ENCODE results near the gene ZNF628.
"Not testable (repeated sequence)": the region's sequence is repeated elsewhere in the genome, so short reads cannot be mapped to it uniquely, and the experiment has no call there.

The ZNF628 gene

DNA sequence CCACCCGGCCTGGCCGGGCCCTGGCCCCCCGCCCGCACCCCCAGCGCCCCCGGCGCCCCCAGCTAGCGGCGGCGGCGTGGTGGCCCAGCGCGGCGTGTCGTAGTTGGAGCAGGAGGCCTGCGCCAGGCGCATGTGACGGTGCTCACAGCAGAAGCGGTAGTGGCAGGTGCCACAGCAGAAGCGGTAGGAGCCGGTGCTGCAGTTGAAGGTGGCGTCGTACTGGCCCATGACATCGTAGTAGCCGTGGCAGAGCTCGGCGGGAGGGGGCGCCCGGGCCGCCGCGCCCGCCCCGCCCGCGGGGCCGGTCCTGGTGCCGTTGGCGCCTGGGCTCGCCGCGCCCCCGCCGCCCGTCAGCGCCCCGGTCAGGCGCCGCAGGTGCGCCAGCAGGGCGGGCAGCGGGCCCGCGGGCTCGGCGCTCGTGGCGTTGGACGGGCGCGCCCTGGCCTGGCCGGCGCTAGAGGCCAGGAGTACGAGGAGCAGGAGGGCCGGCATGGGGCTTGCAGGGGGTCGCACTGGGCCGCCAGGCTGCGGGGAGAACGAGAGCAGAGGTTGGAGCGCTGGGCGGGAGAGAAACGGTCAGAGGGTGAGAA lies 34.0 kb upstream of the ZNF628 start:
- in situ Hi-C loops (cut with MboI; ENCODE audit: low sequenced_read_pairs, unreplicated experiment): no loop called here
- TF ChIP-seq, protein P1, sequence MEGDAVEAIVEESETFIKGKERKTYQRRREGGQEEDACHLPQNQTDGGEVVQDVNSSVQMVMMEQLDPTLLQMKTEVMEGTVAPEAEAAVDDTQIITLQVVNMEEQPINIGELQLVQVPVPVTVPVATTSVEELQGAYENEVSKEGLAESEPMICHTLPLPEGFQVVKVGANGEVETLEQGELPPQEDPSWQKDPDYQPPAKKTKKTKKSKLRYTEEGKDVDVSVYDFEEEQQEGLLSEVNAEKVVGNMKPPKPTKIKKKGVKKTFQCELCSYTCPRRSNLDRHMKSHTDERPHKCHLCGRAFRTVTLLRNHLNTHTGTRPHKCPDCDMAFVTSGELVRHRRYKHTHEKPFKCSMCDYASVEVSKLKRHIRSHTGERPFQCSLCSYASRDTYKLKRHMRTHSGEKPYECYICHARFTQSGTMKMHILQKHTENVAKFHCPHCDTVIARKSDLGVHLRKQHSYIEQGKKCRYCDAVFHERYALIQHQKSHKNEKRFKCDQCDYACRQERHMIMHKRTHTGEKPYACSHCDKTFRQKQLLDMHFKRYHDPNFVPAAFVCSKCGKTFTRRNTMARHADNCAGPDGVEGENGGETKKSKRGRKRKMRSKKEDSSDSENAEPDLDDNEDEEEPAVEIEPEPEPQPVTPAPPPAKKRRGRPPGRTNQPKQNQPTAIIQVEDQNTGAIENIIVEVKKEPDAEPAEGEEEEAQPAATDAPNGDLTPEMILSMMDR (IDR thresholded peaks at IDR 0.05; ENCODE audit: borderline replicate concordance, control extremely low read depth, extremely low read depth, insufficient read depth, missing control alignments): no peak
- no peak for DNase-seq (ENCODE audit: low spot score)

DNA sequence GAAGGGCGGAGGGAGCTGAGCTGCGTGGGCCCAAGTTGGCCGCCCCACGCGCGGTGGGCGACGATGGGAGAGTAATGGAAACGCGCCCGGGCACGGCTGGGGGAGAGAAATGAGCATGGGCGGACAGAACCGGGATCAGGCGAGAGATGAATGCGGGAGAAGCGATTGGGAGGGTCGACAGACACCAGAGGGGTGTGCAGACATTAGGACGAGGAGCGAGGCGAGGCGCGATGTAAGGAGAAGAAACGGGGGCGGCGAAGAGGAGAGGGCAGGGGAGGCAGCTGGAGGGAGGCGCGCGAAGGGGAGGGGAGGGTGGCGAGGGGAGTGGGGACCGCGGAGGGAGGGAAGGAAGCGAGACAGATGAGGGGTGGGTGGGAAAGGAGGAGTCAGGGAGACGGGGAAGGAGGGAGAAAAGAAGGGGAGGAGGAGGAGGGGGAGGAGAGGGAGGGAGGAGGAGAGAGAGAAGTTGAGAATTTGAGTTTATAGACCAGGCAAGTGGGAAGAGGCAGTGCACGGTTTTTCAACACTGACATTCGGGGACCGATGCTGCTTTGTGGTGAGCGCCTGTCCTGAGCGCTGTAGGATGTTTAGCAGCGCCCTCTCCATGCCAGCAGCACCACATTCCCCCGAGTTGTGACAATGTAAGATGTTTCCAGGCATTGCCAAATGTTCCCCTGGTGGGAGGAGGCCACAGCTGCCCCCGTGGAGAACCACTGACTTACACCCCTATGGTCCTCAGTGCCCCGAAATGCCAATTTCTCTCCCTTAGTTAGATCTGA lies 33.2 kb upstream of the ZNF628 start, which contains the start of gene SHISA7:
SHISA7 (minus strand) TSS at position 256 of the 779 bp plus-strand sequence. CDS start 437 bp downstream, outside the sequence.
- TF ChIP-seq, protein P1 (IDR thresholded peaks at IDR 0.05; ENCODE audit: borderline replicate concordance, control extremely low read depth, extremely low read depth, insufficient read depth, missing control alignments): no peak
- in situ Hi-C loops (cut with MboI; ENCODE audit: low sequenced_read_pairs, unreplicated experiment): no loop called here
- DNase-seq (ENCODE audit: low spot score): no peak

DNA sequence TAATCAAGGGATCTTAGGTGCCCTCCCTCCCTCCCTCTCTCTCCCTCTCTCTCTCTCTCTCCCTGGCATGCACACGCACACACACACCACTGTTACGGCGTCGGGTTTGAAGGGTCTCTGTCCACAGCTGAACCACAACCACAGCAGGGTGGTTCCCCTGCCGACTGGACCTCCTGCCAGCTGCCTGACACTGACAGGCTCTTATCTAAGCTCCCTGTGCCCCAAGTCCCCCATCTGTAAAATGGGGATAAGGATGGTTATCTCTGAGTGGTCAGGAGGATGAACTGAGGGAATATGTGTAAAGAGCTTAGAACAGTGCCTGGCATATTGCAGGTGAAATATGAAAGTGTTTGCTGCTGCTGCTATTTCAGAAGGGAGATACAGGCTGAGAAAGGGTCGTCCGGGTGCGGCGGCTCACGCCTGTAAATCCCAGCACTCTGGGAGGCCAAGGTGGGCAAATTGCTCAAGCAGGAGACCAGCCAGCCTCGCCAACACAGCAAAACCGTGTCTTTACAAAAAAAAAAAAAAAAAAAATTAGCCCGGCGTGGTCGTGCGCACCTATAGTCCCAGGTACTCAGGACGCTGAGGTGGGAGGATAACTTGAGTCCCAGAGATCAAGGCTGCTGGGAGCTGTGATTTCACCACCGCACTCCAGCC lies 32.5 kb upstream of the ZNF628 start:
- TF ChIP-seq, protein P1 (IDR thresholded peaks at IDR 0.05; ENCODE audit: borderline replicate concordance, control extremely low read depth, extremely low read depth, insufficient read depth, missing control alignments): no peak
- in situ Hi-C loops (cut with MboI; ENCODE audit: low sequenced_read_pairs, unreplicated experiment): no loop called here
- DNase-seq (ENCODE audit: low spot score): no peak

DNA sequence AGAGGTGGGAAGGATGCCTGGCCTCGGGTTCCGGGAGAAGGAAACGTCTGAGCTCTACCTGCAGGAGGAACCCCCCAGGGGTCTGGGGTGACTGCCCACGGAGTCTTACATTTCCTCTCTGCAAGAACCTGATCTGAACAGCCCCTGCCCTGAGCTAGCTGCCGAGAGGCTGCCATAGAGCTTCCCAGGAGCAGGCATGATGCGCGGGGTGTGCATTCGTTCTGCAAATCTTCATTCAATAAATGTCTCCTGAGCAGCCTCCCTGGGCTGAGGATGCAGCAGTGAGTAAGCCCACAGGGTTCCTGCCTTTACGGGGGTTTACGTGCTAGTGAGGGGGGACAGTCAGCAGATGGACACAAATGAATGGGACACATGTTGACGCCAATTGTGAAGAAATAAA lies 31.8 kb upstream of the ZNF628 start:
- in situ Hi-C loops (cut with MboI; ENCODE audit: low sequenced_read_pairs, unreplicated experiment): no loop called here

DNA sequence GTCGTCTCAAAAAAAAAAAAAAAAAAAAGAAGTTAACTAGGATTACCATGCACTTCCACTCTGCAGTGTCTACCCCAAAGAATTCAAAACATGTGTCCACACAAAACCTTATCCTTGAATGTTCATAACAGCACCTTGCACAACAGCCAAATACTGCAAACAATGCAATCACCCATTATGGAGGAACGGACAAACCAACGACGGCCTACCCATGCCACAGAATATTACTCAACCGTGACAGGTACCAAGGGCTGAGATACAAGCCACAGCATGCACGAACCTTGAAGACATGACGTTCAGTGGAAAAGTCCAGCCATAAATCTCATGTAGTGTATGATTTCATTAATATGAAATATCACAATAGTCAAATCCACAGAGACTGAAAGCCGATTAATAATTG lies 30.4 kb upstream of the ZNF628 start:
- in situ Hi-C loops (cut with MboI; ENCODE audit: low sequenced_read_pairs, unreplicated experiment): no loop called here
- TF ChIP-seq, protein P1 (IDR thresholded peaks at IDR 0.05; ENCODE audit: borderline replicate concordance, control extremely low read depth, extremely low read depth, insufficient read depth, missing control alignments): no peak
- no peak for DNase-seq (ENCODE audit: low spot score)

More for the DNA sequence above, 31.8 kb upstream of the ZNF628 start:
- no peak for DNase-seq (ENCODE audit: low spot score)
- TF ChIP-seq, protein P1 (IDR thresholded peaks at IDR 0.05; ENCODE audit: borderline replicate concordance, control extremely low read depth, extremely low read depth, insufficient read depth, missing control alignments): no peak

DNA sequence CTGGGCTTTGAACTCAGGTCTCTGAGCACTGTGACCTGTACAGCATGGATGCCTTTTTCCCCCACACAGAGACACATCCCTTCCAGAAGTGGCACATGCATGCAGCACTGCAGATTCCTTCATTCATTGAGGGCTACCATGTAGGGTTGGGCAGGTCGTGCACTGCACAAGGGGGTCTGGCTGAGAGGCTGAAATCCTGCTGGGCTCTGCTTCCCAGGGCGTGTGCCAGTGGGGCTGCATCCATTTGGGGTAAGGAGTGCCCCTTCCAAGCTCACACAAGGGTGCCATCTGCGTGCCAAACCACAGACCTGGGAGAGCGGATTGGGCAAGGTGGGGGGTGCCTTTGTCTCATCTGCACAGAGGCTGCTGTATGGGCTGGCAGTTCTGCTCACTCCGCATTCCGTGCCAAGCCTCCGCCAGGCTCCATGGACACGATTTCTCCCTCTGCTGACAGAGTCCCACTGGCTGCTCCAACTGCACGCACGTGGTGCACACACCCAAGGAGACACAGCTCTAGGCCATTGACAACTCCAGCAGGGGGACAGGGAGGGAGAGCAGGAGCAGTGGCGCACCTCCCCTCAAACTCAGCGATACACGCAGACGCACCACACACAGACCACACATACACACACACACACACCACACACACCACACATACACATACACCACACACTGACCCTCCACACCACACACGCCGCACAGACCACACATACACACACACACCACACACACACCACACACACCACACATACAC lies 28.8 kb upstream of the ZNF628 start:
- no peak for DNase-seq (ENCODE audit: low spot score)
- in situ Hi-C loops (cut with MboI; ENCODE audit: low sequenced_read_pairs, unreplicated experiment): no loop called here
- TF ChIP-seq, protein P1 (IDR thresholded peaks at IDR 0.05; ENCODE audit: borderline replicate concordance, control extremely low read depth, extremely low read depth, insufficient read depth, missing control alignments): no peak

DNA sequence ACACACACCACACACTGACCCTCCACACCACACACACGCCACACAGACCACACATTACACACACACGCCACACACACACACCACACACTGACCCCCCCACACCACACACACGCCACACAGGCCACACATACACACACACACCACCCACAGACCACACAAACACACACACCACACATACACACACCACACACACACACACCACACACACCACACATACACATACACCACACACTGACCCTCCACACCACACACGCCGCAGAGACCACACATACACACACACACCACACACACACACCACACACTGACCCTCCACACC lies 28.3 kb upstream of the ZNF628 start:
- not testable (repeated sequence) for DNase-seq (ENCODE audit: low spot score)

More for the DNA sequence above, 28.3 kb upstream of the ZNF628 start:
- in situ Hi-C loops (cut with MboI; ENCODE audit: low sequenced_read_pairs, unreplicated experiment): not testable (repeated sequence)

All from GM13976 (cell line).